ENCODE data around the gene PGAM2. TPM values are rescaled to one million over a fixed set of nuclear protein-coding genes. Genes with fewer than 3 reads are reported as not detected.

PGAM2 gene
- total RNA-seq, 1 donor, result not detected

DNA sequence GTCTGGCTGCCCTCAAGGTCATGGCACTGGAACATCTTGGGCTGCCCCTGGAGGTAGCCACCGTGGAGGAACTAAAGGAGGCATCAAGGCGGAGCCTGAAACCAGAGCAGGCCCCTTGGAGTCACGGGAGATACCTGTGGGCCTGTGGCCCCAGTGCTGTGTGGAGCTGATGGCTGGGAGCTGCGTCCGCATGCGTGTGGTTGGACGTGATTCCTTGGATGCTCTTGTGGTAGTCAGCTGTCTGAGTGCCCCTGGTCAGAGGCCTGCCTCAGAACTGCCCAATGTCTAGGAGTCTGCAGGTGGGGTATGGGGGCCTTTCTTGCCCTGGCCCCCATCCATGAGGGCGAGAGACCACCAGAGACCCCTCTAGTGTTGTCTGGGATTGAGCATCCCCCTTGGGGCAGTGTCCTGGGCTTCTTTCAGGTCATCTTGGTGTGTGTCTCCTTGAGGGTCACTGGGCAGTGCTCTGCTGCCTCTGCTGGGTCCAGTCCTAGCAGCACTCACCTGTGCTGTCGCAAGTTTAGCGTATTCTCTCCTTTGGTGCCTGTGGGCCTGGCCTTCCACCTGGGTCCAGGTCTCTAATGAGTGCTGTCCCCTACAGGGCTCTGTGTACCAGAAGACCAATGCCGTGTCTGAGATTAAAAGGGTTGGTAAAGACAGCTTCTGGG lies 8.1 kb downstream of the PGAM2 start:
- TF ChIP-seq, protein P1, sequence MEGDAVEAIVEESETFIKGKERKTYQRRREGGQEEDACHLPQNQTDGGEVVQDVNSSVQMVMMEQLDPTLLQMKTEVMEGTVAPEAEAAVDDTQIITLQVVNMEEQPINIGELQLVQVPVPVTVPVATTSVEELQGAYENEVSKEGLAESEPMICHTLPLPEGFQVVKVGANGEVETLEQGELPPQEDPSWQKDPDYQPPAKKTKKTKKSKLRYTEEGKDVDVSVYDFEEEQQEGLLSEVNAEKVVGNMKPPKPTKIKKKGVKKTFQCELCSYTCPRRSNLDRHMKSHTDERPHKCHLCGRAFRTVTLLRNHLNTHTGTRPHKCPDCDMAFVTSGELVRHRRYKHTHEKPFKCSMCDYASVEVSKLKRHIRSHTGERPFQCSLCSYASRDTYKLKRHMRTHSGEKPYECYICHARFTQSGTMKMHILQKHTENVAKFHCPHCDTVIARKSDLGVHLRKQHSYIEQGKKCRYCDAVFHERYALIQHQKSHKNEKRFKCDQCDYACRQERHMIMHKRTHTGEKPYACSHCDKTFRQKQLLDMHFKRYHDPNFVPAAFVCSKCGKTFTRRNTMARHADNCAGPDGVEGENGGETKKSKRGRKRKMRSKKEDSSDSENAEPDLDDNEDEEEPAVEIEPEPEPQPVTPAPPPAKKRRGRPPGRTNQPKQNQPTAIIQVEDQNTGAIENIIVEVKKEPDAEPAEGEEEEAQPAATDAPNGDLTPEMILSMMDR (IDR thresholded peaks at IDR 0.05; ENCODE audit: insufficient read depth, low read length), result no peak
- H3K4me3 ChIP-seq (ENCODE audit: low read depth, low read length), result no peak overlapping the region
- no peak for DNase-seq (ENCODE audit: low read depth)

DNA sequence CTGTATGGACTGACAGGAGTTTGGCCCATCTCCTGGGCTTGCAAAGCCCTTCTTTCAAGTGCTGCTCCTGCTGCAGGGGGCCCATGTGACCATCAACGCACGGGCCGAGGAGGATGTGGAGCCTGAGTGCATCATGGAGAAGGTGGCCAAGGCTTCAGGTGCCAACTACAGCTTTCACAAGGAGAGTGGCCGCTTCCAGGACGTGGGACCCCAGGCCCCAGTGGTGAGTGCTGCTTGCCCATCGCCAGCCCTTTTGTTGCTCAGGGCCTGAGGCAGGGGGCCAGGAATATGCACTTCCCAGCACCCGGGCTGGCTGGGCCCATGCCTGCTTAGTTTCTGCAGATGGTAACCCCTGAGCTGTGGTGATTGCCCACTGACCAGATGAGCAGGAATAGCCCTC lies 8.7 kb downstream of the PGAM2 start:
- no peak for DNase-seq (ENCODE audit: low read depth)
- no peak overlapping the region for H3K4me3 ChIP-seq (ENCODE audit: low read depth, low read length)
- TF ChIP-seq, protein P1 (IDR thresholded peaks at IDR 0.05; ENCODE audit: insufficient read depth, low read length), result no peak

DNA sequence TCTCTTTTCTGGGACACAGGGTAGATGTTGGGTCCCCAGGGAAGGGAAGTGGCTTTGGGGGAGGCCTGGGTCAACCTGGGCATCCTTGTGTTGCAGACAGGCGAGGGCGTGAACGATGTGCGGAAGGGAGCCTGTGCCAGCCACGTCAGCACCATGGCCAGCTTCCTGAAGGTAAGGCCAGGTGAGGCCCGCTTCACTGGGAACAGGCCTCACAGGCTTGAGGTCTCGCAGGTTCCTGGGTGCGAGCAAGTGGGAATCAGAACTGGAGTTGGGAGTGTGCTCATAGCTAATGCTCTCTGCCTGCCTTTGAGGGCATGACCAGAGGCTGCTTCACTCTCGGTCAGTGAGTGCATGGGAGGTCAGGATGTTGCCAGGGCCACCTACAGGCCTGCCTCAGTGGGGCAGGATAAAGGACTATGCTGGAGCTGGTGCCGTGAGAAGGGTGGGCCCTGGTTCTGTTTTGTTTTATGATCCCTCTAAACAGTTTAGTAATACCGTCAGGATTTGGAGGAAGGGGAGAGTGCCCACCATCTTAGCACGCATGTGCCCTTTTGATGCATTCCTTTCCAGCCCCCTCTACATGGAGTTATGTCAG lies 12.5 kb downstream of the PGAM2 start:
- DNase-seq (ENCODE audit: low read depth), result no peak
- H3K4me3 ChIP-seq (ENCODE audit: low read depth, low read length), result no peak overlapping the region
- TF ChIP-seq, protein P1 (IDR thresholded peaks at IDR 0.05; ENCODE audit: insufficient read depth, low read length), result no peak

DNA sequence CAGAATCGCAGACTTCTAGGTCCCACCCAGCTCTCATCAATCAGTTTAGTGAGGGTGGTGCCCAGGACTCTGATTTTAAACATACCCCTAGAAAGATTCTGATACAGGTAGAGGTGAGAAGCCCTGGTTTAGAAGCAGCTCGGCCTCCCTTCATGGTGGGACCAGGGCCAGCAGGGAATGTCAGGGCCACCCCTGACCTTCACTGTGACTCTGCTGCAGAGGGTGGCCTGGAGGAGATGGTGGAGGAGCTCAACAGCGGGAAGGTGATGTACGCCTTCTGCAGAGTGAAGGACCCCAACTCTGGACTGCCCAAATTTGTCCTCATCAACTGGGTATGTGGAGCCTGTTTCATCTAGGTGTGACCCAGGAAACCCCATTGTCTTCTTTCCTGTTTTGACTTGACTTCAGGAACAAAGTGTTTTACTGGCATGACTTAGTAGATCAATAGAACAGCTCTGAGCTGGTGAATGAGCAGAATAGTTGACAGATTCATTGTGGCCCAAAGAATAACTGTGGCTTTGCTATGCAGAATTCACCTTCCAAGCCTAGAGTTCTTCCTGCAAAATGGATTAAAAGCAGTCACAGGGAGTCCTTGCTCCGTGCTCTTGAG lies 13.7 kb downstream of the PGAM2 start:
- no peak for DNase-seq (ENCODE audit: low read depth)
- H3K4me3 ChIP-seq (ENCODE audit: low read depth, low read length), result no peak overlapping the region
- TF ChIP-seq, protein P1 (IDR thresholded peaks at IDR 0.05; ENCODE audit: insufficient read depth, low read length), result no peak

DNA sequence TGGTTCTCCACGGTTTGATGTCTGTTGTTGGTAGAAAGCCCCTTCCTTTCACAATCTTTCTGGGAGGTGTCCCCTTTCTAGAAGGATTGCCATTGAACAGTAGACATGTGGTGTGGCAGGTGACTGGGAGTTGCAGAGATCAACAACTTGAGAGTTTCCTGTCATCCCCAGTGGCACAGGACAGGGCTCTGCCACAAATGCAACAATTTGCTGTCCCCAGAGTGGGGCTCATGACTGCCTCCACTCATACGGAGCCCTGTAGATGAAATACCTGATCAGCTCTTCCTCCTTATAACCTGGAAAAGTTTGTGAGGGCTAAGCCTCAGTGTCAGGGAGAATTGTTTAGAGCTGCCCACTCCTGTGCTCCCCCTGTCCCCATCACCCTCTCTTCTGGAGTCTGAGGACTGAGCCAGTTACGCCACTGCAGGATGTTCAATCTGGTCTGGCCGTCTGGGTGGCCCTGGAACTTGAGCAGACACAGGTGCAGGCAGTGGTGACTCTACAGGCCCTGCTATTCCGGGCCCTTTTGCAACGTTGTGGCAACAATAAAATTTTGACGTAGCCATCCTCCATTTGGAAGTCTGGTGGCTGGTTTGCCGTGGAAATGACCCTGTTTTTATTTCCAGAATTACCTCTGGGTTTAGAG lies 14.3 kb downstream of the PGAM2 start:
- DNase-seq (ENCODE audit: low read depth), result no peak
- TF ChIP-seq, protein P1 (IDR thresholded peaks at IDR 0.05; ENCODE audit: insufficient read depth, low read length), result no peak
- H3K4me3 ChIP-seq (ENCODE audit: low read depth, low read length), result no peak overlapping the region

DNA sequence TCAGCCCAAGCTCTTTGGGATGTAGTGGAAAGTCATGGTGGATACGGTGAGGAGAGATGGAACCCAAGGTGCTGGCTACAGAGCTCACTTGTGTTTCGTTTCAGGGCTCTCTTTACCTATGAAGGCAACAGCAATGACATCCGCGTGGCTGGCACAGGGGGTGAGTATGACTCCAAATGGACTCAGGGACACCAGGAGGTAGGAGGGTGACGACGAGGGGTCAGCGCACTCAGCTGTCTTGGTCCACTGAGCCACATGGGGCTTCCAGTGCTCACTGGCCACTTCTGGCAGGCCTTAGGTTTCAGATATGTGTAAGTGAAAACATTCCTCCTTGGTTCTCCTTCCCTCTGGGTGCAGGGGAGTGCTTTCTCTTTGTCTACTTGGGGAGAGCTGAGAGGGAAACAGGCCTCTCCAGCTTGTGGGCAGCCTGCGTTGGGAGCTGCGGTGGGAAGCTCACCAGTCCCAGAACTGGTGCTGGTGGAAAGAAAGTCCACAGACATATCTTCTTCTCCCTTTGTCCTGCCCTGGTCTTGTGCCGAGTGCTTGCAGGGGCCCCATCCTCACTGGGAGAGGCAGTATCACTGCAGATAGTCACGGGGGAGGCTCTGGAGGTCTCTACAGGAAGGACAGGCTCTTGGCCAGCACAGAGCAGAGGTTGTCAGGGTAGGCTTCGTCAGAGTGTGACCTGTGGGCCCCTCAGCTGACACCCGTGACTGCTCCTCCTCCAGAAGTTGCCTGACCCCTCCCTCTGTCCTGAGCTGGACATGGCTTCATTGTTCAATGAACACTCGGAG lies 15.0 kb downstream of the PGAM2 start:
- TF ChIP-seq, protein P1 (IDR thresholded peaks at IDR 0.05; ENCODE audit: insufficient read depth, low read length), result no peak
- DNase-seq (ENCODE audit: low read depth), result no peak
- no peak overlapping the region for H3K4me3 ChIP-seq (ENCODE audit: low read depth, low read length)

All from fibroblast of the aortic adventitia (primary cell).